Muscle of leg (tissue), 11 donors: ENCODE results near the gene ZKSCAN8. TPM values are rescaled to one million over a fixed set of nuclear protein-coding genes. Genes with fewer than 3 reads are reported as not detected.

Source experiments
- DNase-seq: peaks from one replicate; pipeline ENCODE4 v3.0.0; 2013
- H3K27ac ChIP-seq: one replicate; pipeline ENCODE4 v1.5.1; 2013; ENCODE audit warnings: mild to moderate bottlenecking, low read length, control low read depth
- H3K27me3 ChIP-seq: one replicate; pipeline ENCODE4 v1.6.1; 2013; ENCODE audit warnings: low read length; ENCODE audit not compliant: control insufficient read depth, insufficient read depth
- H3K36me3 ChIP-seq: one replicate; pipeline ENCODE4 v1.6.1; 2013; ENCODE audit warnings: low read length; ENCODE audit not compliant: control insufficient read depth, insufficient read depth
- H3K4me1 ChIP-seq: one replicate; pipeline ENCODE4 v1.6.1; 2013; ENCODE audit warnings: low read length; ENCODE audit not compliant: control insufficient read depth, insufficient read depth
- H3K4me3 ChIP-seq: one replicate; pipeline ENCODE4 v1.5.1; 2013; ENCODE audit warnings: low read length, control low read depth
- H3K9me3 ChIP-seq: replicated peaks from 2 replicates; pipeline ENCODE4 v1.6.1; 2013; ENCODE audit warnings: low read depth, low read length; ENCODE audit not compliant: control insufficient read depth
- WGBS: methylation state at CpG from one replicate; pipeline ENCODE4 v1.1.5; 2013; ENCODE audit warnings: missing lambda C conversion rate; ENCODE audit not compliant: insufficient coverage; 5-methylcytosine and 5-hydroxymethylcytosine counted together
- polyA plus RNA-seq, 8 donors: library from polyadenylated mRNA; unstranded; fragments of 120-200 nt; gene quantifications; one replicate each; pipeline versions ENCODE4 v1.2.1 to v1.2.3, GENCODE V29; 2013; ENCODE audit warnings: inconsistent platforms in 1 of 8, low replicate concordance in 1 of 8; ENCODE audit not compliant: insufficient read length in 8 of 8, insufficient read depth in 1 of 8
- total RNA-seq: library from RNA; stranded (reverse); fragments of 120-200 nt; gene quantifications from one replicate; pipeline ENCODE4 v1.2.4, GENCODE V29; 2013

ZKSCAN8 gene
- total and polyA plus RNA-seq, 9 donors = 17.1 to 24.4 (median 20.2) TPM

DNA sequence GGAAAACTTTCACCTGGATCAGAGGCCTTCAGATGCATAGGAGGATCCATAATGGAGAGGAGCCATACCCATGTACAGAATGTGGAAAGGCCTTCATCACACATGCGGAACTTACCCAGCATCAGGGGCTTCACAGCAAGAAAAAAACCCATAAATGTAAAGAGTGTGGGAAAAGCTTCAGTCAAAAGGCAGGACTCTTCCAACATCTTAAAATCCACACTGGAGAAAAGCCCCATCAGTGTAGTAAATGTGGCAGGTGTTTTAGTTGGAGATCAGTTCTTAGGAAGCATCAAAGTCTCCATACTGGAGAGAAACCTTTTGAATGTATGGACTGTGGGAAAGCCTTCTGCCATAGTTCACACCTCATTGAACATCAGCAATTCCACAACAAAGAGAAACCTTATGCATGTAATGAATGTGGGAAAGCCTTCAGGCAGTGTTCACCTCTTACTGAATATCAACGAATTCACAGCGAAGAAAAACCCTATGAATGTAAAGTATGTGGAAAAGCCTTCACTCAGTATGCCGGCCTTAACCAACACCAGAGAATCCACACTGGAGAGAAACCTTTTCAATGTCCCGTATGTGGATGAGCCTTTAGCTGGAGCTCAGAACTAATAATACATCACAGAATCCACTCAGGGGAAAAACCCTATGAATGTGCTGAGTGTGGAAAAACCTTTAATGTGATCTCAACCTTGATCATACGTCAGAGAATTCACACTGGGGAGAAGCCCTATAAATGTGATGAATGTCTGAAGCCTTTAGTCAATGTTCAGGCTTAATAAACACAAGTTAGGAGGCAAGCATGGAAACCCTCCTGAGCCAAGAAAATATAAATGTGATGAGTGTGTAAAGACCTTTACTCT, 46.7 kb downstream of the ZKSCAN8 start:
- Histone ChIP-seq H3K27ac (no peak overlapping the region), H3K36me3 (no peaks in the 10 kb centered on the region), H3K4me3 (no peak overlapping the region), H3K4me1 (no peaks in the 10 kb centered on the region), H3K27me3 (no peaks in the 10 kb centered on the region), H3K9me3 (peaks cover 32% of the 10 kb centered on the region)
- DNase-seq = no peak
- WGBS = no CpG with 5 or more reads among the region's 6 CpGs

- H3K9me3 ChIP-seq = peaks cover 3% of the 10 kb centered on the region
- no peak for DNase-seq
- no peak overlapping the region for H3K4me3 ChIP-seq
- H3K27ac ChIP-seq = no peak overlapping the region
- no CpG with 5 or more reads among the region's 1 CpG for WGBS
- peaks cover 5% of the 10 kb centered on the region for H3K27me3 ChIP-seq
- H3K4me1 ChIP-seq = no peaks in the 10 kb centered on the region
- no peaks in the 10 kb centered on the region for H3K36me3 ChIP-seq
These were observed 58.3 kb downstream of the ZKSCAN8 start for GRCh38 chr6:28200020-28200419.

GRCh38 chr6:28203201-28203600, 61.5 kb downstream of the ZKSCAN8 start:
- H3K36me3 ChIP-seq = no peaks in the 10 kb centered on the region
- H3K4me3 ChIP-seq = no peak overlapping the region
- no peak for DNase-seq
- H3K27ac ChIP-seq = no peak overlapping the region
- peaks cover 25% of the 10 kb centered on the region for H3K27me3 ChIP-seq
- H3K9me3 ChIP-seq = peaks cover 3% of the 10 kb centered on the region
- WGBS = no CpG with 5 or more reads among the region's 4 CpGs
- H3K4me1 ChIP-seq = peaks cover 11% of the 10 kb centered on the region

GRCh38 chr6:28205879-28206278, 64.2 kb downstream of the ZKSCAN8 start:
- Histone ChIP-seq H3K4me1 (peaks cover 15% of the 10 kb centered on the region), H3K27me3 (peaks cover 33% of the 10 kb centered on the region), H3K27ac (no peak overlapping the region), H3K9me3 (peaks cover 3% of the 10 kb centered on the region), H3K36me3 (no peaks in the 10 kb centered on the region), H3K4me3 (no peak overlapping the region)
- WGBS = no CpG with 5 or more reads among the region's 1 CpG
- no peak for DNase-seq

- Histone ChIP-seq H3K9me3 (peaks cover 3% of the 10 kb centered on the region), H3K4me1 (peaks cover 15% of the 10 kb centered on the region), H3K27ac (no peak overlapping the region), H3K4me3 (no peak overlapping the region), H3K27me3 (peaks cover 37% of the 10 kb centered on the region), H3K36me3 (no peaks in the 10 kb centered on the region)
- no peak for DNase-seq
- no CpG with 5 or more reads among the region's 3 CpGs for WGBS
These were observed 64.8 kb downstream of the ZKSCAN8 start for GRCh38 chr6:28206527-28206926.

DNA sequence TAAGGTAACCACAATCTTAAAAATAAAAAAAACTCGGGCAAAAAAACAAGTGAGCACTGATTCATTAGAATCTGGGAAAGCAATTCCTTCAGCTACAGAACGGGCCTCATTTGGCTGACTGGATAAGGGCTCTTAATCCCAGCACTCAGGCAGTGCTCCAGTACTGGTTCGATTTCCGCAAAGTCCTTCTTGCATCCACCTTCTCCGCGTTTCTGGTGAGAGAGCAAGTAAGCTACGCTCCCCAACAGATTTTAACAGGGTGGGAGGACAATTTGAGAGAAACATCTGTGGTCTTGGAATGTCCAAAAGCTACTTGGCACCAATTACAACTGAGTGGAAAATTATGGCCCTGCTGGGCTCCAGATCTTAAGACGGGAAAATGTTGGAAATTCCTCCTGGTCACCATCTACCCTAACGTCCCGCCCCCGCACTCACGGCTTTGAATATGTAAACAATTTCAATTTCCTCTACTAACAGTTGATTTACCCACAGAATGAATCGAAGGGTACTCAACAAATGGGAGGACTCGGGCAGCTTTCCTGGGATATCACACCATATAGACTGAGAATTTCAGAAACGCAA, 65.3 kb downstream of the ZKSCAN8 start:
- peaks cover 42% of the 10 kb centered on the region for H3K27me3 ChIP-seq
- no peaks in the 10 kb centered on the region for H3K36me3 ChIP-seq
- peaks cover 15% of the 10 kb centered on the region for H3K4me1 ChIP-seq
- H3K27ac ChIP-seq = no peak overlapping the region
- peak overlapping the region; percentile 33 for H3K4me3 ChIP-seq
- peaks cover 3% of the 10 kb centered on the region for H3K9me3 ChIP-seq
- WGBS = under 1% methylated on average over 11 of the region's 15 CpGs
- no peak for DNase-seq

- no peak overlapping the region for H3K27ac ChIP-seq
- peak; percentile 48 for DNase-seq
- H3K36me3 ChIP-seq = no peaks in the 10 kb centered on the region
- 0% methylated on average over 4 of the region's 35 CpGs for WGBS
- H3K9me3 ChIP-seq = peaks cover 3% of the 10 kb centered on the region
- peaks cover 48% of the 10 kb centered on the region for H3K27me3 ChIP-seq
- H3K4me1 ChIP-seq = peaks cover 15% of the 10 kb centered on the region
- H3K4me3 ChIP-seq = peak overlapping the region; percentile 33
These were observed 65.9 kb downstream of the ZKSCAN8 start for GRCh38 chr6:28207510-28208110.

GRCh38 chr6:28208111-28208659, 66.5 kb downstream of the ZKSCAN8 start:
- H3K9me3 ChIP-seq = peaks cover 1% of the 10 kb centered on the region
- H3K27me3 ChIP-seq = peaks cover 51% of the 10 kb centered on the region
- H3K4me1 ChIP-seq = peaks cover 15% of the 10 kb centered on the region
- 0% methylated on average over 11 of the region's 23 CpGs for WGBS
- DNase-seq = no peak
- peak overlapping the region; percentile 33 for H3K4me3 ChIP-seq
- no peaks in the 10 kb centered on the region for H3K36me3 ChIP-seq
- no peak overlapping the region for H3K27ac ChIP-seq
